Activated naive CD4-positive, alpha-beta T cell treated with anti-CD3 and anti-CD28 coated beads for 36 hours (primary cell): Measurements from ENCODE around the gene GYPA. TPM values are rescaled to one million over a fixed set of nuclear protein-coding genes. Genes with fewer than 3 reads are reported as not detected.
A peak's percentile ranks its signal among the peaks of the same experiment; 100 is the strongest.
"Not testable (repeated sequence)": the region's sequence is repeated elsewhere in the genome, so short reads cannot be mapped to it uniquely, and the experiment has no call there.

Experiments
- CTCF ChIA-PET: fragments of 350-600 bp; sonication (Branson Sonifier 250); formaldehyde crosslinking; loops from one replicate; lab custom pipeline; 2021; ENCODE audit warnings: antibody characterized with exemption; lab: Charles Lee
- DNase-seq: peaks from one replicate; pipeline ENCODE4 v3.0.0-alpha.2; 2020
- H3K27ac Mint-ChIP-seq: one replicate; pipeline ENCODE4 v1.8.0; 2021; ENCODE audit warnings: mild to moderate bottlenecking, mixed read lengths
- H3K27me3 Mint-ChIP-seq: one replicate; pipeline ENCODE4 v1.8.0; 2021; ENCODE audit warnings: low read depth, mixed read lengths
- H3K36me3 Mint-ChIP-seq: one replicate; pipeline ENCODE4 v1.8.0; 2021; ENCODE audit warnings: low read depth, mixed read lengths
- H3K4me1 Mint-ChIP-seq: one replicate; pipeline ENCODE4 v1.8.0; 2021; ENCODE audit warnings: low read depth, mixed read lengths
- H3K4me3 Mint-ChIP-seq: one replicate; pipeline ENCODE4 v1.8.0; 2021; ENCODE audit warnings: mild to moderate bottlenecking, moderate library complexity, mixed read lengths
- H3K9me3 Mint-ChIP-seq: one replicate; pipeline ENCODE4 v1.8.0; 2021; ENCODE audit warnings: mixed read lengths
- intact Hi-C: fragments of 100-400 bp; cut with micrococcal nuclease; formaldehyde crosslinking; loops from one replicate; pipeline ENCODE4 v1.15.1; 2023
- total RNA-seq, 2 experiments: library from RNA; stranded (reverse); gene quantifications; one replicate each; pipeline ENCODE4 v1.2.3, GENCODE V29; 2021

The GYPA gene
- total RNA-seq = not detected

DNA sequence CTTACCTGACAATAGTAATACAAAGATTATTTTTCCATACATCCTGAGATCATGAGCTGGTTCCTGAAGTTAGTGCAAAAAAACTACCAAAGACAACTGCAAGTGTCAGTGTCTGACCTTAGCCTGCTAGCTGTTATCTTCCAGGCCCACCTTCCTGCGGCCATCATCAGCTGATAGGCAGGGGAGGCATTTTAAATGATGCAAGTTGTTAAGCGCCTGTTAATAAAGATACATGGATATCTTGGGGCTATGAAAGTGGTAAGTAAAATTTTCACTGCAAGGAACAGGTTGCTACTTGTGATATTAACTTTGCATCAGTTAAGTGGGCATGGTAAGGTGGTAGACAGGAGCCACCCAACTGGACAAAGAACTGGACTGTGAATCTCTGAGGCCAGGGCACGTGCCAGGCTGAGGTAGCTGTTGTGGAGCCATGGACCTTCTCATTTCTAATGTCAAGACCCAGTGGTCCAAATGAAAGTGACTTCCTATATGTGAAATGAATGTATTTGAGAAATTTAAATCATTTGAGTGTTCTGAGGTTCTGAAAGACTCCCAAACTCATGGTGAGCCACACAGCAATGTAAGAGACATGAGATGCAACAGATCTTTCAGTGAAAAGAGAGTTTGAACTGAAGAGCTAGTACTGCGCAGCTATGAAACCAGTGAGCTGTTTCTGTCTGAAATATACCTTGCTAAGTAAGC lies at the start of gene GYPA:
Gene GYPA, minus strand, starts transcription at position 125 of the 702 bp plus-strand sequence. Its CDS starts 83 bp downstream, at position 42.
- CTCF ChIA-PET, DNase-seq, H3K9me3 Mint-ChIP-seq, H3K4me3 Mint-ChIP-seq, intact Hi-C loops, H3K4me1 Mint-ChIP-seq, H3K27ac Mint-ChIP-seq, H3K27me3 Mint-ChIP-seq, H3K36me3 Mint-ChIP-seq: not testable (repeated sequence)

DNA sequence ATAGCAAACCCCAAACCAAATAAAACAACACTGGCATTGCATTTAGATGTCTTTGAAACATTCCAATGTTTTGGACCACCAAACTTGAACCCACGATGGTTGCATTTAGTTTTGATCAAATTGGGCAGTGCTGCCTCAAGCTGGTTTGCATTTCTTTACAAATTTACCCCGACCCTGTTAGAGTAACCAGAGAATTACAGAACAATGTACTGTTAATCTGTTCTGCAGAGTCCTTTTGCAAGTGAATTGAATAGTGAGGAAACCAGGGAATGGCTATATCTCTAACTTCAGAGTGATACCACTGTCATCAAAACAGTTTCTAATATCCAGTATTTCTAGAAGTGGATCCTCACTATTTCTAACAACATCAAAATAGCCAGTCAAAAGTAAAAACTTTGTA lies 49.5 kb upstream of the GYPA start:
- H3K27me3 Mint-ChIP-seq = peaks cover 4% of the 10 kb centered on the region
- no peak overlapping the region for H3K4me3 Mint-ChIP-seq
- no peaks in the 10 kb centered on the region for H3K9me3 Mint-ChIP-seq
- no peak overlapping the region for H3K27ac Mint-ChIP-seq
- no peaks in the 10 kb centered on the region for H3K4me1 Mint-ChIP-seq
- intact Hi-C loops = no loop called here
- H3K36me3 Mint-ChIP-seq = no peaks in the 10 kb centered on the region
- DNase-seq = no peak
- CTCF ChIA-PET = no interaction called here

DNA sequence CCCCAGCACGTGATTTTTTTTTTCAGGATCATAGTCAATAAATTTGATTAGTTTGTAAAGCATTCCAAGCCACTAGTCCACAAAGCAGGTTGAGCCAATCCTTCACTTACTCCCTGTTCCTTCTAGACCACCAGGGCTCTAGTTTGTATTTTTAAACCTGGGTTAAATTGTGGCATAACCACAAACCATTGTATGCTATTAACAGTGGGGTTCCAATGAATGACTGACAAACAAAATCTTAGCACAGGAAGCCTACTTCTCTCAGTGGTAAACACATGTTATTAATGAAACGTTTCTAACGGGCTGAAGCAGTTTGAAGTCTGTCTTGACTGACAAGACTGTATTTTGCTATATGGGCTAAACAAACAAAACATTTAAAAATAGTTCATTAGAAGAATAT lies 48.6 kb upstream of the GYPA start:
- CTCF ChIA-PET = no interaction called here
- Mint-ChIP-seq H3K27me3 (peaks cover 3% of the 10 kb centered on the region), H3K9me3 (no peaks in the 10 kb centered on the region)

DNA sequence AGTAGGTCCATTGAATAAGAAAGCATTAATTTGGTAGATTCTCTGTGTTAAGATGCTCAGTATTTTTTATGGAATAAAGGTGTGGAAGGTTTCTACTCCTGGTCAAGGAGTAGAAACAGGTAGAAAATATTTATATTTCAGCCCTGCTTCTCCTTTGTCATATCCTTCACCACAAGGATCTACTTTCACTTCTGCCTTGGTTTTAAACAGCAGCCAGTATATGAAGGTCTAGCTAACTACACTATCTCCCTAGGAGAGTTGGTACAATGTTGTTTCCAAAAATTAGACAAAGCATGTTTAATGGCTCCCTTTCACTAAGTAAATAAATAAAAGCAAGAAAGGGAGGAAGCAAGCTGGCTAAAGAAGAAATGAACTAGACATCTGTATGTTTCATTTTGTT lies 44.6 kb upstream of the GYPA start:
- intact Hi-C loops = no loop called here
- Mint-ChIP-seq H3K4me1 (no peaks in the 10 kb centered on the region), H3K9me3 (no peaks in the 10 kb centered on the region), H3K27me3 (peaks cover 2% of the 10 kb centered on the region), H3K27ac (no peak overlapping the region), H3K36me3 (no peaks in the 10 kb centered on the region), H3K4me3 (no peak overlapping the region)
- CTCF ChIA-PET = interaction anchor here (0.6 kb wide), 1 partner anchor 316 kb away, joined by 4 read pairs; no protein-coding TSS in a partner anchor
- DNase-seq = no peak

More for the DNA sequence above, 48.6 kb upstream of the GYPA start:
- DNase-seq = no peak
- Mint-ChIP-seq H3K4me3 (no peak overlapping the region), H3K27ac (no peak overlapping the region), H3K36me3 (no peaks in the 10 kb centered on the region), H3K4me1 (no peaks in the 10 kb centered on the region)
- intact Hi-C loops = no loop called here

DNA sequence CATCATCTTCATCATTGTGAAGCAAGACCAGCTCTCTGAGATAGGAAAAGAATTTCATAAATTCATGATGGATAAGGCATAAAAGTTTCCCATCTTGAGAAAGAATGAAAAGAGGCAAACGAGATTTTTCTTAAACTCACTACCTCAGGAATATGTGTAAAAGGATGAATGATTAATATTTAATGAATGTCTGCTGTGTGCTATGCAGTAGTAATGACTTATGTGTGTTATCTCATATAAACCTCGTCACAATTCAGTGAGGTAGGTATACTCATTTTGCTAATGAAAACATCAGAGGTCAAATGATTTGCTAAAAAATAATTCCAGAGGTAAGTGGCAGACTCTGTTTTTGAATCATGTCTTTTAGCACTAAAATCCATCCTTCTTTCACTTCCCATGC lies 42.6 kb upstream of the GYPA start:
- no peak for DNase-seq
- intact Hi-C loops = no loop called here

DNA sequence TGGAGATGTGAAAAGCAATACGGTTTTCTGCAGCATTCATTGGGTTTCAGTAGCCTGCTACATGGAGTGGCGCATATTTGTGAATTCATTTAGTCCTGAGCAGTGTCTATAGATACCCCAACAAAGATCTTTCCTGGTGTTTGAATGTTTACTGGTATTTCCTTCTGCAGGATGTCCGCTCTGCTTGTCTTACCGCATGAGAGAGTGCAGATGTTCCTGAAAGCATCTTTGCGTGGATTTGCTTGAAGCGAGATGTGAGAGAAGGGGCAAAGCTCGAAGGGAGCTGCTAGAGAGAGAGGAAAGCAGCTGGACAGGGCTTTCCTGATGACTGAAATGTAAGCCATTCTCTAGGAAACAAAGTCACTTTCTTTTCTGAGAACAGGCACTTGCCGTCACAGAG lies 40.9 kb upstream of the GYPA start:
- H3K4me1 Mint-ChIP-seq = peaks cover 5% of the 10 kb centered on the region
- H3K9me3 Mint-ChIP-seq = no peaks in the 10 kb centered on the region
- CTCF ChIA-PET = no interaction called here
- H3K36me3 Mint-ChIP-seq = no peaks in the 10 kb centered on the region
- no peak overlapping the region for H3K4me3 Mint-ChIP-seq
- intact Hi-C loops = no loop called here
- no peak for DNase-seq
- H3K27me3 Mint-ChIP-seq = peaks cover 2% of the 10 kb centered on the region
- H3K27ac Mint-ChIP-seq = no peak overlapping the region

More for the DNA sequence above, 42.6 kb upstream of the GYPA start:
- H3K27me3 Mint-ChIP-seq = peaks cover 2% of the 10 kb centered on the region
- H3K9me3 Mint-ChIP-seq = no peaks in the 10 kb centered on the region
- no peak overlapping the region for H3K27ac Mint-ChIP-seq
- peaks cover 5% of the 10 kb centered on the region for H3K4me1 Mint-ChIP-seq
- CTCF ChIA-PET = no interaction called here
- H3K36me3 Mint-ChIP-seq = no peaks in the 10 kb centered on the region
- H3K4me3 Mint-ChIP-seq = no peak overlapping the region

DNA sequence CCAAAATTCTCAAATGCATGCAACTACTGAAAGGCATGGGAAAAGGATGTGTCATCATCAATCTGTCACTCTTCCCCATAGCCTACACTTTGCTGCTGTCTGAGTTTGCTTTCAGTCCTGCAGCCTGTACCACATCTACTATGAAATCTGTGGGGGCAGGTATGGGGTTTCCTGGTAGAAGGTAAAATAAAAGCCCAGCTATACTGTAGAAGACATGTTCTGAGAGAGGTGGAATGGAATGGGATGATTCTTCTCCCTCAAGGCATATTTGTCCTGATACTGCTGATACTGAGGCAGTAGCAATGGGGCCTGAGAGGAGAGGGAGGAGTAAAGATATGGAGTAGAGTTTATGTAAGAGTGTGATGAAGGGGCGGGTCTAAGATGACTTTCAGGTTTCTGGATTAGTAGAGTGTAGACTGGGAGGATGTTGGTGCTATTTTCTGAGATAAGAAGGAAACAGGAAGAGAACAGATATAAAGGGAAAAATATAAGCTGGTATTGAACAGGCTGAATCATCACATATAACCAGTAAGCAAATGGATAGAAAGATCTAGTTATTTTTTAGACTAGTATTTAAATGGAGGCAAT lies 38.7 kb upstream of the GYPA start:
- intact Hi-C loops = loop anchor here (1.0 to 10.0 kb wide), 7 partner anchors 176 to 1756 kb away; partner anchors contain the start of genes HHIP and ZNF827
- H3K4me3 Mint-ChIP-seq = no peak overlapping the region

DNA sequence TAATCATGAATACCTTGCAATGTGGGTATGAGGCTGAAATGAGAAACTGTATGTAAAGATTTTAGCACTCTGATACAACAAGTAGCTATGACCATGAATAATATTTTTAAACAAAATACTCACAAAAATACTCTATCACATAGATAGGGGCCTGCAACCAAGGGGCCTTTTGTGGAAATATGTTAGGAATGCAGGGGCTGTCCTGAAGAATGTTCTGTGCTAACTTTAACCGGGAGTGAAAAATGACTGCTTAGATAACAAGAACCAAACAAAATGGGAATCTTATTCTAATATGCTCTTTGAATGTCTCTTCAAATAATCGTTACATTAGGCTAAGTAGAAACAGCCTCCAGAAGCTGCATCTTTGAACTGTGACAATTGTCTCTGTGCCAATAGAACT lies 37.9 kb upstream of the GYPA start:
- CTCF ChIA-PET = interaction anchor here (0.6 kb wide), 1 partner anchor 207 kb away, joined by 4 read pairs; no protein-coding TSS in a partner anchor

More for the DNA sequence above, 38.7 kb upstream of the GYPA start:
- H3K36me3 Mint-ChIP-seq = no peaks in the 10 kb centered on the region
- H3K27ac Mint-ChIP-seq = no peak overlapping the region
- H3K27me3 Mint-ChIP-seq = peaks cover 2% of the 10 kb centered on the region
- peaks cover 15% of the 10 kb centered on the region for H3K4me1 Mint-ChIP-seq
- peak; percentile 6 for DNase-seq
- H3K9me3 Mint-ChIP-seq = no peaks in the 10 kb centered on the region
- CTCF ChIA-PET = no interaction called here

DNA sequence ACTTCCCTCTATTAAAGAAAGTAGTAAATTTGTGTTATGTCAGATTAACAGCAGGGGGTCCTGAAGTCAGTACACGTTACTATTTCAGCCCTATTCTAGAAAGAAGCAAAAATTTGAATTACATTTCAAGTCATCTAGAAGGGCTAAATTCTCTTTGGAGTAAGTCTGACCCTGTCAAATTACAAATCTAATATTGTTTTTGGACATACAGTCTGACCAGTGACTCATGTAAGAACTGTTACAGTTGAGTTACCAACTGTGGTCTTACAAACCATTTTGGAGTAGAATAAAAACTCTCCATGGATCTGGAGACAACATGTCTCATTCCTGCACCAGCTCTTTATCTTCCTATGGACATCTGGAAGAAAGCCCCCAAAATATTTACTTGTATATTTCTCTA lies 36.0 kb upstream of the GYPA start:
- DNase-seq = no peak
- Mint-ChIP-seq H3K36me3 (no peaks in the 10 kb centered on the region), H3K4me1 (peaks cover 15% of the 10 kb centered on the region), H3K27me3 (no peaks in the 10 kb centered on the region), H3K27ac (no peak overlapping the region), H3K4me3 (no peak overlapping the region), H3K9me3 (no peaks in the 10 kb centered on the region)
- CTCF ChIA-PET = interaction anchor here (0.8 kb wide), 1 partner anchor 908 kb away, joined by 3 read pairs; no protein-coding TSS in a partner anchor
- intact Hi-C loops = loop anchor here (5.0 to 10.0 kb wide), 6 partner anchors 178 to 1758 kb away; partner anchors contain the start of genes HHIP and ZNF827

More for the DNA sequence above, 37.9 kb upstream of the GYPA start:
- Mint-ChIP-seq H3K27ac (no peak overlapping the region), H3K9me3 (no peaks in the 10 kb centered on the region), H3K27me3 (no peaks in the 10 kb centered on the region), H3K36me3 (no peaks in the 10 kb centered on the region), H3K4me3 (no peak overlapping the region), H3K4me1 (peaks cover 15% of the 10 kb centered on the region)
- no peak for DNase-seq
- intact Hi-C loops = loop anchor here (5.0 to 10.0 kb wide), 6 partner anchors 176 to 1756 kb away; partner anchors contain the start of genes HHIP and ZNF827

DNA sequence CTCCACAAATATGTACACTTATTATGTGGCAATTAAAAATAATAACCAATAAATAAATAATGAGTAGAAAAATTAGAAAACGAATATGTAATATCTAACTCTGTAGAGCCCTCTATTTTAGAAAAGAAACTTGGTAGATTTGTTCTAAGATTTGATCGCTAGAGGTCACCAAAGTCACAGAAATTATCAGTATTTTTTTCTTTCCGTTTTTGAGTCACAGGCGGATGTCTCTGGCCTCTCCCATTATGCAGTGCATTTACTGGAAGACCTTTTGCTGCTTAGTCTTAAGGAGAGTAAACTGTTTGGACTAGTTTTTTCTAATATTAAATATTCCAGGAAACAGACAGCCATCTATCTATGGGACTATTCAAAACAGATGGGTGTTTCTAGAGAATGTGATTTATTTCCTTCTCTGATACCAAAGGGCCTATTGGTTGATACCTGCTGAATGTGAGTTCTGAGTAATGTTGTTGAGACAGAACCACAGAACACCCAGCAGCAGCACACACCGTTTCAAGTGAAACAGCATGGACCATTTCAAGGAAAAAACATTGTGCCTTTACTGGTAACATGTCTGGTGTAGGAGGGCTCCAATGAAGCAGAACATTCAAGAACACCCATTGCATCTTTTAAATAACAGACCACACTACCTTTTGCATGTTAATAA lies 34.0 kb upstream of the GYPA start:
- intact Hi-C loops = loop anchor here (1.0 to 10.0 kb wide), 12 partner anchors 180 to 1760 kb away; partner anchors contain the start of genes ABCE1, ANAPC10, HHIP and ZNF827
- Mint-ChIP-seq H3K36me3 (no peaks in the 10 kb centered on the region), H3K9me3 (no peaks in the 10 kb centered on the region), H3K27me3 (peaks cover 4% of the 10 kb centered on the region), H3K27ac (peak overlapping the region; percentile 24), H3K4me1 (peaks cover 15% of the 10 kb centered on the region), H3K4me3 (no peak overlapping the region)
- peak; percentile 32 for DNase-seq
- CTCF ChIA-PET = interaction anchor here (0.9 to 1.2 kb wide), 3 partner anchors 18 to 1435 kb away, joined by 3 read pairs; no protein-coding TSS in a partner anchor

DNA sequence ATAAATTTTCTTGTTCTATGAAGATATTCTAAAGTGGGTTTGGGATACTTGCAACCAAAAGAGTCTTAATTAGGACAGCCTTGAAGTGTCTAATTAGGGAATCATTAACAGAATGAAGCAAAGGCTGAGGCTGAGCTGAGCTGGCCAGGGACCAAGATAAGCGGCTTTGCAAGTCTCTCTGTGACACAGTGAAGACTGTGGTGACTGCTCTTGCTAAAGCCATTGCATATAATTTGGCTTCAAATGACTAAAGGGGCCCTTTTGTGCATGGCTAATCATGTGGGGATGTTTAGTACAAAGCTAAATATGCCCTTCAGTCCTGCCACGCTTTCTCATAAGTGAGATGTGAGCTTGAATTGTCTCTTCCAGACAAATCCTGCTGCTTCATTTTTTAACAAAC lies 31.2 kb upstream of the GYPA start:
- no peaks in the 10 kb centered on the region for H3K36me3 Mint-ChIP-seq
- CTCF ChIA-PET = no interaction called here
- peaks cover 6% of the 10 kb centered on the region for H3K27me3 Mint-ChIP-seq
- peaks cover 10% of the 10 kb centered on the region for H3K4me1 Mint-ChIP-seq
- no peak overlapping the region for H3K27ac Mint-ChIP-seq
- no peak for DNase-seq
- H3K9me3 Mint-ChIP-seq = no peaks in the 10 kb centered on the region
- no peak overlapping the region for H3K4me3 Mint-ChIP-seq
- intact Hi-C loops = loop anchor here (5.0 to 10.0 kb wide), 6 partner anchors 183 to 1763 kb away; partner anchors contain the start of genes HHIP and ZNF827

DNA sequence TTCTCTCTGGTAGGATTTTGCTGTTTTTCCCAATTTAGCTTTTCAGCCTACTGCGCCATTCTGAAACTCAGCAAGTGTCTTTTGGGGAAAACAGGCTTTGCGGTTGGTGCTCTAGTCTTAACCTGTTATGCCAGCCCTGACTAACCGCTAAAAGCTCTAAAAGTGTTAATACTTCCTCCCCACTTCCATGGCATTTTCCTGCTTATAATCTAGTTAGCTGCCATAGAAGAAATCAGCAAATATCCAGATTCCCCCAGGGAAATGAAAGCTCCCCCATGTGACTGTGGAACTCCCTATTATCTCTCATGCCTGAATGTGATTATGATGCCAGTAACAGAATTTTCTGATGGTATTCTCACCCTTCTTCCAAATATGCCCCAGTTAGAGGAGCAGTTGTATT lies 28.7 kb upstream of the GYPA start:
- DNase-seq = no peak
- no peak overlapping the region for H3K27ac Mint-ChIP-seq
- no peaks in the 10 kb centered on the region for H3K9me3 Mint-ChIP-seq
- no peak overlapping the region for H3K4me3 Mint-ChIP-seq
- CTCF ChIA-PET = interaction anchor here (0.7 kb wide), 1 partner anchor 765 kb away, joined by 3 read pairs; no protein-coding TSS in a partner anchor
- peaks cover 6% of the 10 kb centered on the region for H3K27me3 Mint-ChIP-seq
- intact Hi-C loops = no loop called here
- no peaks in the 10 kb centered on the region for H3K36me3 Mint-ChIP-seq
- no peaks in the 10 kb centered on the region for H3K4me1 Mint-ChIP-seq
